ENCODE measurements around the gene MLH3. TPM values are rescaled to one million over a fixed set of nuclear protein-coding genes. Genes with fewer than 3 reads are reported as not detected.

The MLH3 gene
- 10.6 and 26.4 TPM in 2 replicates for total RNA-seq

DNA sequence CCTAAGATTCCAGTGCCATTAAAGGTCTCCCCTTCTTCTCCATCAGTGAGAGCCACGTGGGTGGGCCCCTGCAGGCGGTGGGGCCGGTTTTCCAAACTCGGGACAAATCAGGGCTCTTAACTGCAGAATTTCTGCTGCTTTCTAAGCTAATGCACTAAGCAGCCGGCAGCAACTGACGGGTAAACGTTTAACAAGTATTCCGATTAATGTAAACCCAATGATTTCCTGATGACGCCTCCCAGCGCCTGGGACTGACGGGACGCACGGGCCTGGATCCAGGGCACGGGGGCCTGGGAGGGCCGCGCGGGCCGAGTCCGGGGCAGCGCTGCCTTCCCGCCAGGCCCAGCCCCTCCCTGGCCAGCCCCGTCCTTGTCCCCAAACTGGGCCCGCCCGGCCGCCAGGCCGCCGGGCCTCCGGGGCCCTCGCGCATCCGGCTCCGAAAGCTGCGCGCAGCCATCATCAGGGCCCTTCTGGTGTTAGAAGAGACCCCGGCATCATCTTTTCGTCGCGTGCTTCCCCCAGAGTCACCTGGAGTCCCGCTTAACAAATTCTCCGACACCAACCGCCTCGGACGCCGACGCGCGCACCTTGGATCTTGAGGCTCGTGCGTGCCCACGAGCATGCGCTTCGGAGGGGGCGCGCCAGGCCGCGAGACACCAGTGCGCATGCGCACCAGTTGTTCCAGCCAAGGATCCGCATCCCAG lies at the start of gene MLH3:
MLH3 (minus strand) TSS at position 616 of the 704 bp plus-strand sequence. CDS start 1,812 bp downstream, outside the sequence.

GRCh38 chr14:75069121-75069810 lies 18.0 kb upstream of the MLH3 start, which contains the start of gene ZC2HC1C:
Gene ZC2HC1C, plus strand, starts transcription at chr14:75069641. Its CDS starts 933 bp downstream, at chr14:75070574.

DNA sequence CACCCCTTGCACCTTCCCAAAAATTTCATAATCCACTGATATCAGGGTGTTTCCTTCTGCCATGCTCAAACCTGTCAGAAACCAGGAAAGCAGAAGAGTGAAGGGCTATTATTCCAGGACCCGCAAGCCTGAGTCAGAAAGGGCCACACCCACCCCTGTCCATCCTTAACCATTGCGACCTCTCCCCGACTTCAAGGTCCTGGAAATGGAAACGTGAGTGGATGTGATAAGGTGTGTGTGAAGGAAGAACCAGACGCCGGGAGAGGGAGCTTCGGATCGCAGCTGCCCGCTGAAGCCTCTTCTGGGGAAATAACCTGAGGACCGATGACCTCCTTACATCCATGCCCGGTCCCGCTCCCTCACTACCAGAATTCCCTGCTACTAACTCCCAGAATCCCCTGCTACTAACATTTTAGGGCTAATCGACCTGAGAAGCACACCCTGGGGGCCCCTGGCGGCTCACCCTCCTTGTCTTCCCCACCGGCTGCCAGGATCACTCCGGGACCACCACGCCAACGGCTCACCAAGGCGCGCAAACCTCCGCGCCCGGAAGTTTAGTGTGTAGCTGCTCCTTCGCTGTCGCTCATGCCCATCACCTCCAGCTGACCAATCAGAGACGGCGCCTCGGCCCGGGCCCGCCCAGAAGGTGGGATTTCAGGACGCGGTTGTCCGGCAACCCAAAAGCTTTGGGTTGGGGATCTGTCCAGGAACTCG lies 12.4 kb upstream of the MLH3 start, which contains the start of gene ACYP1:
ACYP1 (minus strand) TSS at position 534 of the 714 bp plus-strand sequence; CDS start at position 63, 471 bp downstream.

DNA sequence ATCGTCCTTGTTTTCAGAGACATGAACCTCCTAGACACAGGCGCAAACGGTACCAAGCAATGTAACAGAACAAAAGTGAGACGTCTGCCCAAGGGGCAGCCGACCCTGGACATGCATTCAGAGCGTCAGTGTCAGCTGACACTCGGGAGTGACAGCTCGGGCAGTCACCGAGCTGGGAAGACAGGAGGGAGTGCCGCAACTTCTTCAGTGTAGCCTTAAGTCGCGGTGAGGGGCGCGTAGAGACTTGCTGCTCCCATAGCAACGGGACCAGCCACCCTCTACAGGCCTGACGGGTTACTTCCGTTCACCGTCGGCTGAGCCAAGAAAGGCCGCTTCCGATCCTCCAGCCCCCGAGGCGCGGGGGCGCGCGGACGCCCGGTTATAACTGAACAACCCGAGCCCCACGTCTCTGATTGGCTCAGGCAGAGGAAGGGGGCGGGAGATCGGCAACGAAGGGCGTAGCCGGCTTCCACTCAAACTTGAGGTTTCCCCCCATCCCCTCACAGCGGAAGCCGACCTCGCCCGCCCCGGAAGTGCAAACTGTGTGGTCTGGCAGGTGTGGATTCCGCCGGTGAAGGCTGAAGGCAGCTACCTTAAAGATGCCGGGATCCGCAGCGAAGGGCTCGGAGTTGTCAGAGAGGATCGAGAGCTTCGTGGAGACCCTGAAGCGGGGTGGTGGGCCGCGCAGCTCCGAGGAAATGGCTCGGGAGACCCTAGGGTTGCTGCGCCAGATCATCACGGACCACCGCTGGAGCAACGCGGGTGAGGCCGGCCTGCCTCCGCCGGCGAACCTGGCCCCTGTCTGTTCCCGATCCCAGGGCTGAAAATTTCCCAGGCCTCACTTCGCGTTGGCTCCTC lies 48.6 kb downstream of the MLH3 start, which contains the start of gene EIF2B2:
EIF2B2 (plus strand) TSS at position 530 of the 858 bp plus-strand sequence; CDS start at position 600, 70 bp downstream.

Other genes starting within 250 kb of the MLH3 start
- under 0.01 TPM in 1 of 2 replicates, not detected in the other for gene PROX2, start 175.3 kb downstream of the MLH3 start, total RNA-seq
- 63.6 and 71.6 TPM in 2 replicates for gene DLST, start 169.6 kb downstream of the MLH3 start, total RNA-seq
- gene RPS6KL1, start 128.2 kb downstream of the MLH3 start, total RNA-seq = 1.7 and 2.4 TPM in 2 replicates
- 48.4 and 142 TPM in 2 replicates for gene PGF, start 95.9 kb downstream of the MLH3 start, total RNA-seq
- 42.4 and 57.1 TPM in 2 replicates for gene EIF2B2, start 48.5 kb downstream of the MLH3 start, total RNA-seq
- 3.4 and 4.3 TPM in 2 replicates for gene ACYP1, start 12.6 kb upstream of the MLH3 start, total RNA-seq
- 0.24 and 0.64 TPM in 2 replicates for gene ZC2HC1C, start 18.2 kb upstream of the MLH3 start, total RNA-seq
- gene NEK9, start 75.6 kb upstream of the MLH3 start, total RNA-seq = 28.7 and 38.4 TPM in 2 replicates
- gene TMED10, start 125.1 kb upstream of the MLH3 start, total RNA-seq = 266 and 493 TPM in 2 replicates
- gene FOS, start 227.4 kb upstream of the MLH3 start, total RNA-seq = 105 and 190 TPM in 2 replicates